Hypothalamus (tissue), 51 donors: ENCODE results near the gene E2F8.
A peak's percentile ranks its signal among the peaks of the same experiment; 100 is the strongest.

Source experiments
- DNase-seq, 51 donors: peaks; one replicate each; lab custom pipeline; 2025; lab: John Stamatoyannopoulos, UW

E2F8 gene

GRCh38 chr11:19191530-19192169 is 49.1 kb downstream of the E2F8 start:
- DNase-seq: no peak

- DNase-seq: peak in 30 of 51 donors; percentile 2 to 60 (median 22)
Measured at GRCh38 chr11:19187833-19188258, 52.9 kb downstream of the E2F8 start.

GRCh38 chr11:19187114-19187832 is 53.5 kb downstream of the E2F8 start:
- DNase-seq: peak in 2 of 51 donors; percentile 6 to 22

GRCh38 chr11:19185516-19186052 is 55.2 kb downstream of the E2F8 start:
- DNase-seq: no peak

- no peak for DNase-seq
Measured at GRCh38 chr11:19185036-19185435, 55.7 kb downstream of the E2F8 start.

- DNase-seq: no peak
Measured at GRCh38 chr11:19183646-19184045, 57.1 kb downstream of the E2F8 start.

- DNase-seq: no peak
Measured at GRCh38 chr11:19181531-19182261, 59.0 kb downstream of the E2F8 start.

- no peak for DNase-seq
Measured at GRCh38 chr11:19176629-19177186, 64.0 kb downstream of the E2F8 start.
